Neural crest cell (in vitro differentiated cells): ENCODE results near the gene SCUBE1. TPM values are rescaled to one million over a fixed set of nuclear protein-coding genes. Genes with fewer than 3 reads are reported as not detected.
A peak's percentile ranks its signal among the peaks of the same experiment; 100 is the strongest.

Experiments used
- DNase-seq: peaks from one replicate; pipeline ENCODE4 v3.0.0; 2021; ENCODE audit warnings: low read depth, mixed read lengths, low spot score
- H3K27ac Mint-ChIP-seq: one replicate; pipeline ENCODE4 v1.8.0; 2021; ENCODE audit warnings: mild to moderate bottlenecking, mixed read lengths; ENCODE audit not compliant: unreplicated experiment
- H3K27me3 Mint-ChIP-seq: 2 replicates; pipeline ENCODE4 v1.8.0; 2021; ENCODE audit warnings: low read depth, mild to moderate bottlenecking, mixed read lengths
- H3K36me3 Mint-ChIP-seq: 2 replicates; pipeline ENCODE4 v1.8.0; 2021; ENCODE audit warnings: low read depth, mild to moderate bottlenecking, mixed read lengths
- H3K4me1 Mint-ChIP-seq: 2 replicates; pipeline ENCODE4 v1.8.0; 2021; ENCODE audit warnings: mixed read lengths
- H3K4me3 Mint-ChIP-seq: one replicate; pipeline ENCODE4 v1.8.0; 2021; ENCODE audit warnings: mild to moderate bottlenecking, mixed read lengths
- H3K9me3 Mint-ChIP-seq: 2 replicates; pipeline ENCODE4 v1.8.0; 2021; ENCODE audit warnings: mixed read lengths
- CTCF ChIP-seq: fragments of 200-600 bp; sonication (generic); conservative IDR thresholded peaks from 2 replicates; pipeline ENCODE4 v1.5.0; 2021; ENCODE audit warnings: antibody characterized with exemption, mild to moderate bottlenecking
- total RNA-seq: library from RNA; stranded (reverse); gene quantifications from 2 replicates; pipeline ENCODE4 v1.2.1, GENCODE V29; 2021

SCUBE1 gene
- total RNA-seq, 1 donor from 2014 or later: 12.1 TPM

GRCh38 chr22:43200555-43200954, 142.6 kb downstream of the SCUBE1 start:
- H3K27ac Mint-ChIP-seq: peak overlapping the region; percentile 81
- H3K4me3 Mint-ChIP-seq: no peak overlapping the region
- H3K9me3 Mint-ChIP-seq: no peaks in the 10 kb centered on the region
- H3K36me3 Mint-ChIP-seq: no peaks in the 10 kb centered on the region
- no peaks in the 10 kb centered on the region for H3K27me3 Mint-ChIP-seq
- no peak for DNase-seq
- no peaks in the 10 kb centered on the region for H3K4me1 Mint-ChIP-seq
- no peak for TF ChIP-seq CTCF

GRCh38 chr22:43200031-43200430, 143.1 kb downstream of the SCUBE1 start:
- no peak overlapping the region for H3K27ac Mint-ChIP-seq
- DNase-seq: no peak
- no peaks in the 10 kb centered on the region for H3K9me3 Mint-ChIP-seq
- no peaks in the 10 kb centered on the region for H3K36me3 Mint-ChIP-seq
- no peak overlapping the region for H3K4me3 Mint-ChIP-seq
- H3K27me3 Mint-ChIP-seq: no peaks in the 10 kb centered on the region
- no peaks in the 10 kb centered on the region for H3K4me1 Mint-ChIP-seq
- TF ChIP-seq CTCF: no peak

GRCh38 chr22:43199541-43199940, 143.6 kb downstream of the SCUBE1 start:
- H3K36me3 Mint-ChIP-seq: no peaks in the 10 kb centered on the region
- no peak for DNase-seq
- no peaks in the 10 kb centered on the region for H3K27me3 Mint-ChIP-seq
- TF ChIP-seq CTCF: no peak
- H3K9me3 Mint-ChIP-seq: no peaks in the 10 kb centered on the region
- H3K4me3 Mint-ChIP-seq: no peak overlapping the region
- peak overlapping the region; percentile 35 for H3K27ac Mint-ChIP-seq
- no peaks in the 10 kb centered on the region for H3K4me1 Mint-ChIP-seq

- Mint-ChIP-seq H3K4me1 (no peaks in the 10 kb centered on the region), H3K27ac (peak overlapping the region; percentile 78), H3K4me3 (no peak overlapping the region), H3K36me3 (no peaks in the 10 kb centered on the region), H3K27me3 (no peaks in the 10 kb centered on the region), H3K9me3 (no peaks in the 10 kb centered on the region)
- DNase-seq: no peak
- TF ChIP-seq CTCF: no peak
Measured at GRCh38 chr22:43198936-43199335, 144.2 kb downstream of the SCUBE1 start.

GRCh38 chr22:43198126-43198525, 145.0 kb downstream of the SCUBE1 start:
- Mint-ChIP-seq H3K27ac (no peak overlapping the region), H3K9me3 (no peaks in the 10 kb centered on the region)
- no peak for DNase-seq

More at GRCh38 chr22:43198126-43198525, 145.0 kb downstream of the SCUBE1 start:
- no peaks in the 10 kb centered on the region for H3K27me3 Mint-ChIP-seq
- H3K36me3 Mint-ChIP-seq: no peaks in the 10 kb centered on the region
- TF ChIP-seq CTCF: no peak
- no peaks in the 10 kb centered on the region for H3K4me1 Mint-ChIP-seq
- H3K4me3 Mint-ChIP-seq: no peak overlapping the region
